ENCODE results near the gene PLEKHG4B. TPM values are rescaled to one million over a fixed set of nuclear protein-coding genes. Genes with fewer than 3 reads are reported as not detected.

PLEKHG4B gene
- total and polyA plus RNA-seq, 7 donors: 0.01 TPM; not detected in 6

DNA sequence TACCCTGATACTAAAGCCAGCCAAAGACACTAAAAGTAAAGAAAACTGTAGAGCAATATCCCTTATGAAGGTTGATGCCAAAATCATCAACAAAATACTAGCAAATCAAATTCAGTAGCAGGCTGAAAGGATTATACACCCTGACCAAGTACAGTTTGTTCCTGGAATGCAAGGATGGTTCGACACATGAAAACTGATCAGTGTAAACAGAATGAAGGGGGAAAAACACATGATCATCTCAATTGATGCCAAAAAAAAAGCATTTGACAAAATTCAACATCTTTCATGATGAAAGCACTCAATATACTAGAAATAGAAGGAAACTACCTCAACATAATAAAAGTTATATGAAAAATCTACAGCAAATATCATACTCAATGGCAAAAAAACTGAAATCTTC, 55.8 kb downstream of the PLEKHG4B start:
- no peak overlapping the region for H3K4me3 ChIP-seq
- H3K27ac ChIP-seq: no peak overlapping the region
- TF ChIP-seq, protein P1, sequence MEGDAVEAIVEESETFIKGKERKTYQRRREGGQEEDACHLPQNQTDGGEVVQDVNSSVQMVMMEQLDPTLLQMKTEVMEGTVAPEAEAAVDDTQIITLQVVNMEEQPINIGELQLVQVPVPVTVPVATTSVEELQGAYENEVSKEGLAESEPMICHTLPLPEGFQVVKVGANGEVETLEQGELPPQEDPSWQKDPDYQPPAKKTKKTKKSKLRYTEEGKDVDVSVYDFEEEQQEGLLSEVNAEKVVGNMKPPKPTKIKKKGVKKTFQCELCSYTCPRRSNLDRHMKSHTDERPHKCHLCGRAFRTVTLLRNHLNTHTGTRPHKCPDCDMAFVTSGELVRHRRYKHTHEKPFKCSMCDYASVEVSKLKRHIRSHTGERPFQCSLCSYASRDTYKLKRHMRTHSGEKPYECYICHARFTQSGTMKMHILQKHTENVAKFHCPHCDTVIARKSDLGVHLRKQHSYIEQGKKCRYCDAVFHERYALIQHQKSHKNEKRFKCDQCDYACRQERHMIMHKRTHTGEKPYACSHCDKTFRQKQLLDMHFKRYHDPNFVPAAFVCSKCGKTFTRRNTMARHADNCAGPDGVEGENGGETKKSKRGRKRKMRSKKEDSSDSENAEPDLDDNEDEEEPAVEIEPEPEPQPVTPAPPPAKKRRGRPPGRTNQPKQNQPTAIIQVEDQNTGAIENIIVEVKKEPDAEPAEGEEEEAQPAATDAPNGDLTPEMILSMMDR (IDR thresholded peaks at IDR 0.05): no peak
- H3K27me3 ChIP-seq (ENCODE audit: insufficient read depth in 3 of 3, low read length in 2 of 3): no peaks in the 10 kb centered on the region
- H3K9me3 ChIP-seq: peaks cover 8% of the 10 kb centered on the region
- intact Hi-C loops (cut with DNase I): no loop called here
- ATAC-seq (no peak), DNase-seq (no peak)
- WGBS, 3 donors: 71 to 100% (median 89%) methylated on average over 1 of the region's 1 CpG
- H3K4me1 ChIP-seq: no peaks in the 10 kb centered on the region
- no peaks in the 10 kb centered on the region for H3K36me3 ChIP-seq (ENCODE audit: insufficient read depth in 1 of 2, low read depth in 1 of 2)

DNA sequence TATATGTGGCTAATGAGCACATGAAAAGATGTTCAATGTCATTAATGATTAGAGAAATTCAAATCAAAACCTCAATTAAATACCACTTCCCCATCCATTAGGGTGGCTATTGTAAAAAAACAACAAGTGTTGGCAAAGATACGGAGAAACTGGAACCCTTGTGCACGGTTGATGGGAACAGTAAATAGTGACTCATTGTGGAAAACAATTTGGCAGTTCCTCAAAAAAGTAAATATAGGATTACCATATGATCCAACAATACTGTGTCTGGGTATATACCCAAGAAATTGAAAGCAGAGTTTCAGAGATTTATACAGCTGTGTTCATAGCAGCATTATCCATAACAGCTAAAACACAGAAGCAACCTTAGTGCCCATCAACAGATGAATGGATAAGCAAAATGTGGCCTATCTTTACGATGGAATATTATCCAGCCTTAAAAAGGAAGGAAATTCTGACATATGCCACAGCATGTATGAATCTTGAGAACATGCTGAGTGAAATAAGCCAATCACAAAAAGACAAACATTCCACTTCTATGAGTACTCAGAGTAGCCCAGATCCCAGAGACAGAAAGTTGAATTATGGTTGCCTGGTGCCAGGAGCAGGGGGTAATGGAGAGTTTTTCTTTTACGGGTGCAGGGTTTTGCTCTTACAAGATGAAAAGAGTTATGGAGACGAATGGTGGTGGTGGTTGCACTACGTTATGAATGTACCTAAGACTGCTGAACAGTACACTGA, 57.9 kb downstream of the PLEKHG4B start:
- H3K4me3 ChIP-seq: no peak overlapping the region
- TF ChIP-seq, protein P1 (IDR thresholded peaks at IDR 0.05): no peak
- ATAC-seq (no peak), DNase-seq (no peak)
- H3K36me3 ChIP-seq (ENCODE audit: insufficient read depth in 1 of 2, low read depth in 1 of 2): no peaks in the 10 kb centered on the region
- no peaks in the 10 kb centered on the region for H3K4me1 ChIP-seq
- H3K9me3 ChIP-seq: peaks cover 8% of the 10 kb centered on the region
- WGBS, 3 donors: 80 to 82% (median 81%) methylated on average over 6 of the region's 6 CpGs
- no peaks in the 10 kb centered on the region for H3K27me3 ChIP-seq (ENCODE audit: insufficient read depth in 3 of 3, low read length in 2 of 3)
- no peak overlapping the region for H3K27ac ChIP-seq
- intact Hi-C loops (cut with DNase I): no loop called here

DNA sequence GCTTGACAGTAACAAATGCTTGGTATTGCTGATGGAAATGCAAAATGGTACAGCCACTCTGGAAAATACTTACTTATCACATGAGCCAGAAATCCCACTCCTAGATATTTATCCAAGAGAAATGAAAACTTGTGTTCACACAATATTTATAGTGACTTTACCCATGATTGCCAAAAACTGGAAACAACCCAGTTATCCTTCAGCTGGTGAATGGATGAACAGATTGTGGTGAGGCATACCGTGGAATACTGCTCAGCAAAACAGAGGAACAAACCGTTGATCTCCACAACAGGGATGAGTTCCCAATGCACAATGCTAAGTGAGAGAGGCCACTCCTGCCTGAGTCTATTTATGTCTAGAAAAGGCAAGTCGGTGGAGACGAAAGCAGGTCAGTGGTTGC, 58.8 kb downstream of the PLEKHG4B start:
- no peaks in the 10 kb centered on the region for H3K4me1 ChIP-seq
- no peaks in the 10 kb centered on the region for H3K36me3 ChIP-seq (ENCODE audit: insufficient read depth in 1 of 2, low read depth in 1 of 2)
- no peak overlapping the region for H3K27ac ChIP-seq
- DNase-seq (no peak), ATAC-seq (no peak)
- no peak overlapping the region for H3K4me3 ChIP-seq
- TF ChIP-seq, protein P1 (IDR thresholded peaks at IDR 0.05): no peak
- H3K9me3 ChIP-seq: peaks cover 8% of the 10 kb centered on the region
- H3K27me3 ChIP-seq (ENCODE audit: insufficient read depth in 3 of 3, low read length in 2 of 3): no peaks in the 10 kb centered on the region
- intact Hi-C loops (cut with DNase I): no loop called here
- WGBS, 3 donors: 80 to 88% (median 81%) methylated on average over 4 of the region's 4 CpGs

DNA sequence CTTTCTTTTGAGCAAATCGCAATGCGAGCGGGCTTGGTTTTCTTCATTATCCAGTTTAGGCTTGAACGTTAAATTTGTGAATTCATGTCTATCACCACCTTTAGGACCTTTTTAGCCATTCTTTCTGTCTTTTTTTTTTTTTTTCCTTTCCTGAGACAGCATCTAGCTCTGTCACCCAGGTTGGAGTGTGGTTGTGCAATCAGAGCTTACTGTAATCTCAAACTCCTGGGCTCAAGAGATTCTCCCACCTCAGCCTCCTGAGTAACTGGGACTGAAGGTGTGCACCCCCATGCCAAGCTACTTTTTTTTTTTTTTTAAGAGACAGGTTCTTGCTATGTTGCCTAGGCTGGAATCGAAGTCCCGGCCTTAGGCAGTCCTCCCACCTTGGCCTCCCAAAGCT, 60.1 kb downstream of the PLEKHG4B start:
- H3K27ac ChIP-seq: no peak overlapping the region
- no peaks in the 10 kb centered on the region for H3K36me3 ChIP-seq (ENCODE audit: insufficient read depth in 1 of 2, low read depth in 1 of 2)
- H3K4me3 ChIP-seq: no peak overlapping the region
- intact Hi-C loops (cut with DNase I): no loop called here
- no peaks in the 10 kb centered on the region for H3K4me1 ChIP-seq
- H3K27me3 ChIP-seq (ENCODE audit: insufficient read depth in 3 of 3, low read length in 2 of 3): peaks cover 0 to 4% (median 0%) of the 10 kb centered on the region in 3 donors
- WGBS, 3 donors: 63 to 96% (median 96%) methylated on average over 6 of the region's 6 CpGs
- ATAC-seq: no peak
- no peak for DNase-seq
- peaks cover 4% of the 10 kb centered on the region for H3K9me3 ChIP-seq
- TF ChIP-seq, protein P1 (IDR thresholded peaks at IDR 0.05): no peak

DNA sequence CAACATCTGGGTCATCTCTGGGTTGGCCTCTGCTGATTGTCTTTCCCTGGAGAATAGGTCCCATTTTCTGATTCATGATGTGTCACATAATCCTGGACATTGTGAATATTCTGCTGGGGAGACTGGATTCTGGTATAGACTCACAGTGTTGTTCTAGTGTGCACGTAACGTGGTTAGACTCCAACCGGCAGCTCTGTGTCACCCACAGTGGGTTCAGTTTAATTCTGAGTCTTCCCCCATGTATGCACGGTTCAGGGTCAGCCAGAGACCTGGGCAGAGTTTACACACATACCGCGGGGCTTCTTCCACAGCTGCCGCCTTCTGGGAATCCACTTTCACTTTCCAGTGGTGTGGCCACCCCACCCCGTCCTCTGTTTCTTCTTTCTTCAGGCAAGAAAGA, 61.3 kb downstream of the PLEKHG4B start:
- H3K27me3 ChIP-seq (ENCODE audit: insufficient read depth in 3 of 3, low read length in 2 of 3): peaks cover 0 to 6% (median 0%) of the 10 kb centered on the region in 3 donors
- ATAC-seq (no peak), DNase-seq (no peak)
- no peaks in the 10 kb centered on the region for H3K4me1 ChIP-seq
- H3K9me3 ChIP-seq: no peaks in the 10 kb centered on the region
- intact Hi-C loops (cut with DNase I): no loop called here
- no peak overlapping the region for H3K27ac ChIP-seq
- no peaks in the 10 kb centered on the region for H3K36me3 ChIP-seq (ENCODE audit: insufficient read depth in 1 of 2, low read depth in 1 of 2)
- TF ChIP-seq, protein P1 (IDR thresholded peaks at IDR 0.05): no peak
- WGBS, 3 donors: 66 to 80% (median 79%) methylated on average over 8 of the region's 8 CpGs
- no peak overlapping the region for H3K4me3 ChIP-seq
